ENCODE data around the gene ESRRG.

- TF ChIP-seq POLR2A (IDR thresholded peaks at IDR 0.05): no peak
- no peak for TF ChIP-seq CTCF (IDR thresholded peaks at IDR 0.05)
Measured at GRCh38 chr1:216721863-216722262, 1.4 kb downstream of the ESRRG start.

Measured in lower leg skin (tissue), 3 donors.